GM12891 (cell line): ENCODE results near the gene INSR.

ENCODE experiments used
- POLR2A ChIP-seq: IDR thresholded peaks from 2 replicates; pipeline ENCODE4 v1.6.1; 2011; ENCODE audit warnings: low read depth, low read length, control low read depth
- POLR2AphosphoS5 ChIP-seq: IDR thresholded peaks from 2 replicates; pipeline ENCODE4 v1.6.1; 2011; ENCODE audit warnings: low read depth, low read length, control low read depth
- TAF1 ChIP-seq: IDR thresholded peaks from 2 replicates; pipeline ENCODE4 v1.6.1; 2011; ENCODE audit warnings: low read depth, low read length, control low read depth

GRCh38 chr19:7113233-7113632 lies 181.0 kb downstream of the INSR start:
- TF ChIP-seq POLR2A (no peak), TAF1 (no peak), POLR2AphosphoS5 (no peak)
